ENCODE results near the gene RUNX1.

GRCh38 chr21:34880401-34880800, 168.7 kb downstream of the RUNX1 start:
- TF ChIP-seq POLR2A (IDR thresholded peaks at IDR 0.05; ENCODE audit: low read length) (no peak), GATA1 (IDR thresholded peaks at IDR 0.05; ENCODE audit: low read depth, low read length) (no peak)

Data from erythroblast (primary cell).